WTC11 (cell line): Measurements from ENCODE around the gene TOM1. TPM values are rescaled to one million over a fixed set of nuclear protein-coding genes. Genes with fewer than 3 reads are reported as not detected.

Source experiments
- ATAC-seq: fragments of 200-7000 bp; cut with Tn5 transposase; 2 replicates; pipeline ENCODE4 v1.10.0; 2021; ENCODE audit warnings: mild to moderate bottlenecking, moderate library complexity
- CTCF ChIA-PET: fragments of 300-600 bp; sonication (Branson Sonifier 250); formaldehyde crosslinking; loops from one replicate; lab custom pipeline; 2021; ENCODE audit warnings: antibody characterized with exemption; lab: Charles Lee
- POLR2A ChIA-PET: fragments of 350-600 bp; sonication (Branson Sonifier 250); formaldehyde crosslinking; loops from one replicate; lab custom pipeline; 2021; ENCODE audit warnings: antibody characterized with exemption; lab: Charles Lee
- DNase-seq: peaks from one replicate; pipeline ENCODE4 v3.0.0; 2021; ENCODE audit warnings: low spot score
- H3K27ac Mint-ChIP-seq: 2 replicates; pipeline ENCODE4 v1.8.0; 2021; ENCODE audit warnings: mixed read lengths
- H3K27me3 Mint-ChIP-seq: 2 replicates; pipeline ENCODE4 v1.8.0; 2021; ENCODE audit warnings: low read depth, mild to moderate bottlenecking, moderate library complexity, mixed read lengths
- H3K36me3 Mint-ChIP-seq: 2 replicates; pipeline ENCODE4 v1.8.0; 2021; ENCODE audit warnings: mixed read lengths
- H3K4me1 Mint-ChIP-seq: 2 replicates; pipeline ENCODE4 v1.8.0; 2022; ENCODE audit warnings: mixed read lengths
- H3K4me3 Mint-ChIP-seq: 2 replicates; pipeline ENCODE4 v1.8.0; 2021; ENCODE audit warnings: mild to moderate bottlenecking, moderate library complexity, mixed read lengths
- H3K9me3 Mint-ChIP-seq: 2 replicates; pipeline ENCODE4 v1.8.0; 2021; ENCODE audit warnings: mixed read lengths
- AR ChIP-seq: fragments of 250-450 bp; sonication (Bioruptor Pico); IDR thresholded peaks from 2 replicates; pipeline ENCODE4 v1.9.0; 2021; ENCODE audit warnings: mild to moderate bottlenecking
- CREB1 ChIP-seq: sonication (generic); formaldehyde crosslinking; IDR thresholded peaks from 2 replicates; pipeline ENCODE4 v1.8.0; 2023; ENCODE audit warnings: mild to moderate bottlenecking, missing genetic modification reagents
- ERG ChIP-seq: fragments of 250-450 bp; sonication (Bioruptor Pico); IDR thresholded peaks from 2 replicates; pipeline ENCODE4 v1.8.0; 2021; ENCODE audit warnings: mild to moderate bottlenecking
- FOXP1 ChIP-seq: sonication (generic); formaldehyde crosslinking; IDR thresholded peaks from 2 replicates; pipeline ENCODE4 v1.8.0; 2022; ENCODE audit warnings: missing genetic modification reagents, mild to moderate bottlenecking, moderate library complexity, borderline replicate concordance
- FOXP4 ChIP-seq: sonication (generic); formaldehyde crosslinking; IDR thresholded peaks from 2 replicates; pipeline ENCODE4 v1.8.0; 2022; ENCODE audit warnings: mild to moderate bottlenecking, missing genetic modification reagents
- IRF2 ChIP-seq: sonication (generic); formaldehyde crosslinking; IDR thresholded peaks from 2 replicates; pipeline ENCODE4 v1.8.0; 2022; ENCODE audit warnings: low read depth, missing genetic modification reagents, borderline replicate concordance
- MYBL2 ChIP-seq: sonication (generic); formaldehyde crosslinking; IDR thresholded peaks from 2 replicates; pipeline ENCODE4 v1.8.1; 2023; ENCODE audit warnings: mild to moderate bottlenecking, moderate library complexity, missing genetic modification reagents
- RORB ChIP-seq: fragments of 250-450 bp; sonication (Bioruptor Pico); IDR thresholded peaks from 2 replicates; pipeline ENCODE4 v1.9.0; 2021; ENCODE audit warnings: mild to moderate bottlenecking
- SMAD4 ChIP-seq: sonication (generic); formaldehyde crosslinking; IDR thresholded peaks from 2 replicates; pipeline ENCODE4 v1.8.0; 2022; ENCODE audit warnings: mild to moderate bottlenecking, missing genetic modification reagents
- TEAD4 ChIP-seq: sonication (generic); formaldehyde crosslinking; IDR thresholded peaks from 2 replicates; pipeline ENCODE4 v1.8.0; 2022; ENCODE audit warnings: mild to moderate bottlenecking, missing genetic modification reagents
- ZNF121 ChIP-seq: sonication (generic); formaldehyde crosslinking; IDR thresholded peaks from 2 replicates; pipeline ENCODE4 v1.8.0; 2023; ENCODE audit warnings: missing genetic modification reagents
- ZNF416 ChIP-seq: fragments of 250-450 bp; sonication (Bioruptor Pico); IDR thresholded peaks from 2 replicates; pipeline ENCODE4 v1.9.0; 2021; ENCODE audit warnings: mild to moderate bottlenecking, inconsistent platforms
- ZNF671 ChIP-seq: fragments of 250-450 bp; sonication (Bioruptor Pico); IDR thresholded peaks from 2 replicates; pipeline ENCODE4 v1.8.0; 2021; ENCODE audit warnings: mild to moderate bottlenecking
- total RNA-seq: library from RNA; stranded (reverse); gene quantifications from 3 replicates; pipeline ENCODE4 v1.2.3, GENCODE V29; 2021
- TF ChIP-seq, protein P1 (sequence below): sonication (generic); formaldehyde crosslinking; IDR thresholded peaks from 2 replicates; pipeline ENCODE4 v1.8.1; 2023; ENCODE audit warnings: mild to moderate bottlenecking, missing genetic modification reagents
- TF ChIP-seq, protein P2 (sequence below): sonication (generic); formaldehyde crosslinking; IDR thresholded peaks from 2 replicates; pipeline ENCODE4 v1.8.1; 2022; ENCODE audit warnings: low read depth, missing genetic modification reagents, borderline replicate concordance
- TF ChIP-seq, protein P3 (sequence below): sonication (generic); formaldehyde crosslinking; IDR thresholded peaks from 2 replicates; pipeline ENCODE4 v1.8.1; 2022; ENCODE audit warnings: low read depth, mild to moderate bottlenecking, moderate library complexity, missing genetic modification reagents, borderline replicate concordance

The TOM1 gene
- total RNA-seq, 1 experiment from 2014 or later, result 23.5 TPM

DNA sequence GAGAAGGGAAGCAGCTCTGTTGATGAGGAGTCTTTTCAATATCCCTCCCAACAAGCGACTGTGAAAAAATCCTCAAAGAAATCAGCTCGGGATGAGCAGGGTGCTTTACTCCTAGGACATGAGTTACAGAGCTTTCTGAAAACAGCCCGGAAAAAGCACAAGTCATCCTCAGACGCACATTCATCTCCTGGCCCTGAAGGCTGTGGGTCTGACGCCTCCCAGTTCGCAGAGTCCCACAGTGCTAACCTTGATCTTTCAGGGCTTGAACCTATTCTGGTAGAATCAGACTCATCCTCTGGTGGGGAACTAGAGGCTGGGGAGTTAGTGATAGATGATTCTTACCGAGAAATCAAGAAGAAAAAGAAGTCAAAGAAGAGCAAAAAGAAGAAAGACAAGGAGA is 34.7 kb upstream of the TOM1 start (continued):
- TF ChIP-seq FOXP4 (CRISPR knock-in tag) (no peak), RORB (CRISPR knock-in tag) (no peak), TEAD4 (CRISPR knock-in tag) (no peak), MYBL2 (no peak), AR (CRISPR knock-in tag) (no peak), IRF2 (CRISPR knock-in tag) (no peak), ERG (CRISPR knock-in tag) (no peak), SMAD4 (CRISPR knock-in tag) (no peak), ZNF416 (CRISPR knock-in tag) (no peak)
- TF ChIP-seq, protein P1, sequence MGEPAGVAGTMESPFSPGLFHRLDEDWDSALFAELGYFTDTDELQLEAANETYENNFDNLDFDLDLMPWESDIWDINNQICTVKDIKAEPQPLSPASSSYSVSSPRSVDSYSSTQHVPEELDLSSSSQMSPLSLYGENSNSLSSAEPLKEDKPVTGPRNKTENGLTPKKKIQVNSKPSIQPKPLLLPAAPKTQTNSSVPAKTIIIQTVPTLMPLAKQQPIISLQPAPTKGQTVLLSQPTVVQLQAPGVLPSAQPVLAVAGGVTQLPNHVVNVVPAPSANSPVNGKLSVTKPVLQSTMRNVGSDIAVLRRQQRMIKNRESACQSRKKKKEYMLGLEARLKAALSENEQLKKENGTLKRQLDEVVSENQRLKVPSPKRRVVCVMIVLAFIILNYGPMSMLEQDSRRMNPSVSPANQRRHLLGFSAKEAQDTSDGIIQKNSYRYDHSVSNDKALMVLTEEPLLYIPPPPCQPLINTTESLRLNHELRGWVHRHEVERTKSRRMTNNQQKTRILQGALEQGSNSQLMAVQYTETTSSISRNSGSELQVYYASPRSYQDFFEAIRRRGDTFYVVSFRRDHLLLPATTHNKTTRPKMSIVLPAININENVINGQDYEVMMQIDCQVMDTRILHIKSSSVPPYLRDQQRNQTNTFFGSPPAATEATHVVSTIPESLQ (CRISPR knock-in tag), result no peak

- POLR2A ChIA-PET, result no interaction called here
- H3K27me3 Mint-ChIP-seq, result no peaks in the 10 kb centered on the region
- no peak for ATAC-seq
- no peak overlapping the region for H3K27ac Mint-ChIP-seq
- peaks cover 7% of the 10 kb centered on the region for H3K9me3 Mint-ChIP-seq
- CTCF ChIA-PET, result interaction anchor here (0.6 to 1.2 kb wide), 3 partner anchors 35 to 242 kb away, joined by 3 to 5 read pairs (median 3); no protein-coding TSS in a partner anchor
- no peaks in the 10 kb centered on the region for H3K4me1 Mint-ChIP-seq
- DNase-seq, result no peak
- peaks cover 81% of the 10 kb centered on the region for H3K36me3 Mint-ChIP-seq
- H3K4me3 Mint-ChIP-seq, result no peak overlapping the region
- TF ChIP-seq ZNF121 (CRISPR knock-in tag), result no peak
- TF ChIP-seq CREB1, result no peak
- TF ChIP-seq, protein P2, sequence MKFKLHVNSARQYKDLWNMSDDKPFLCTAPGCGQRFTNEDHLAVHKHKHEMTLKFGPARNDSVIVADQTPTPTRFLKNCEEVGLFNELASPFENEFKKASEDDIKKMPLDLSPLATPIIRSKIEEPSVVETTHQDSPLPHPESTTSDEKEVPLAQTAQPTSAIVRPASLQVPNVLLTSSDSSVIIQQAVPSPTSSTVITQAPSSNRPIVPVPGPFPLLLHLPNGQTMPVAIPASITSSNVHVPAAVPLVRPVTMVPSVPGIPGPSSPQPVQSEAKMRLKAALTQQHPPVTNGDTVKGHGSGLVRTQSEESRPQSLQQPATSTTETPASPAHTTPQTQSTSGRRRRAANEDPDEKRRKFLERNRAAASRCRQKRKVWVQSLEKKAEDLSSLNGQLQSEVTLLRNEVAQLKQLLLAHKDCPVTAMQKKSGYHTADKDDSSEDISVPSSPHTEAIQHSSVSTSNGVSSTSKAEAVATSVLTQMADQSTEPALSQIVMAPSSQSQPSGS (CRISPR knock-in tag), result no peak
- TF ChIP-seq, protein P3, sequence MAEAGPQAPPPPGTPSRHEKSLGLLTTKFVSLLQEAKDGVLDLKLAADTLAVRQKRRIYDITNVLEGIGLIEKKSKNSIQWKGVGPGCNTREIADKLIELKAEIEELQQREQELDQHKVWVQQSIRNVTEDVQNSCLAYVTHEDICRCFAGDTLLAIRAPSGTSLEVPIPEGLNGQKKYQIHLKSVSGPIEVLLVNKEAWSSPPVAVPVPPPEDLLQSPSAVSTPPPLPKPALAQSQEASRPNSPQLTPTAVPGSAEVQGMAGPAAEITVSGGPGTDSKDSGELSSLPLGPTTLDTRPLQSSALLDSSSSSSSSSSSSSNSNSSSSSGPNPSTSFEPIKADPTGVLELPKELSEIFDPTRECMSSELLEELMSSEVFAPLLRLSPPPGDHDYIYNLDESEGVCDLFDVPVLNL (CRISPR knock-in tag), result no peak
- TF ChIP-seq ZNF671 (CRISPR knock-in tag), result no peak
- no peak for TF ChIP-seq FOXP1 (CRISPR knock-in tag)
Observed at GRCh38 chr22:35266277-35266676, 33.4 kb upstream of the TOM1 start.
